GM19372 (cell line): Measurements from ENCODE around the gene FOXRED1.
A peak's percentile ranks its signal among the peaks of the same experiment; 100 is the strongest.

ENCODE experiments used
- ATAC-seq: cut with Tn5 transposase; IDR thresholded peaks from one replicate; pipeline ENCODE4 v1.9.1; 2021; ENCODE audit warnings: mild to moderate bottlenecking, low read depth, moderate library complexity; ENCODE audit not compliant: unreplicated experiment

FOXRED1 gene

GRCh38 chr11:126310200-126310991 lies 41.4 kb downstream of the FOXRED1 start:
- peak; percentile 48 for ATAC-seq

- no peak for ATAC-seq
These were observed 42.0 kb downstream of the FOXRED1 start for GRCh38 chr11:126310992-126311310.

GRCh38 chr11:126311401-126312291 lies 42.7 kb downstream of the FOXRED1 start:
- no peak for ATAC-seq

- ATAC-seq: no peak
These were observed 44.0 kb downstream of the FOXRED1 start for GRCh38 chr11:126312961-126313360.

- no peak for ATAC-seq
These were observed 44.9 kb downstream of the FOXRED1 start for GRCh38 chr11:126313826-126314225.

GRCh38 chr11:126317432-126317755 lies 48.4 kb downstream of the FOXRED1 start:
- no peak for ATAC-seq

GRCh38 chr11:126317756-126318573 lies 49.0 kb downstream of the FOXRED1 start:
- peak; percentile 25 for ATAC-seq

GRCh38 chr11:126318574-126319373 lies 49.8 kb downstream of the FOXRED1 start:
- peak; percentile 91 for ATAC-seq

GRCh38 chr11:126319374-126319740 lies 50.4 kb downstream of the FOXRED1 start:
- no peak for ATAC-seq

- ATAC-seq: no peak
These were observed 54.0 kb downstream of the FOXRED1 start for GRCh38 chr11:126322996-126323395.

GRCh38 chr11:126327281-126328000 lies 58.5 kb downstream of the FOXRED1 start:
- no peak for ATAC-seq
